Panc1 (cell line): Measurements from ENCODE around the gene MMGT1.

Experiments used
- POLR2AphosphoS5 ChIP-seq: IDR thresholded peaks from 2 replicates; pipeline ENCODE4 v1.6.1; 2012; ENCODE audit warnings: mild to moderate bottlenecking, low read depth, low read length, moderate library complexity
- SIN3A ChIP-seq: IDR thresholded peaks from 2 replicates; pipeline ENCODE4 v1.6.1; 2012; ENCODE audit warnings: low read depth, mild to moderate bottlenecking, low read length, moderate library complexity, borderline replicate concordance; ENCODE audit not compliant: insufficient read depth
- TCF7L2 ChIP-seq: IDR thresholded peaks from 2 replicates; pipeline ENCODE4 v1.6.1; 2011; ENCODE audit warnings: mild to moderate bottlenecking, low read depth, low read length, inconsistent platforms
- TF ChIP-seq, protein P1 (sequence below): fragments of 450-650 bp; IDR thresholded peaks from 2 replicates; pipeline ENCODE4 v1.5.1; 2017; ENCODE audit warnings: mild to moderate bottlenecking
- TF ChIP-seq, protein P2 (sequence below), 2 experiments: IDR thresholded peaks; 2 replicates each; pipeline ENCODE4 v1.6.1; 2011 to 2012; ENCODE audit warnings: low read depth in 2 of 2, control low read depth in 1 of 2, low read length in 1 of 2, mild to moderate bottlenecking in 1 of 2, moderate library complexity in 1 of 2; ENCODE audit not compliant: insufficient read depth in 1 of 2

DNA sequence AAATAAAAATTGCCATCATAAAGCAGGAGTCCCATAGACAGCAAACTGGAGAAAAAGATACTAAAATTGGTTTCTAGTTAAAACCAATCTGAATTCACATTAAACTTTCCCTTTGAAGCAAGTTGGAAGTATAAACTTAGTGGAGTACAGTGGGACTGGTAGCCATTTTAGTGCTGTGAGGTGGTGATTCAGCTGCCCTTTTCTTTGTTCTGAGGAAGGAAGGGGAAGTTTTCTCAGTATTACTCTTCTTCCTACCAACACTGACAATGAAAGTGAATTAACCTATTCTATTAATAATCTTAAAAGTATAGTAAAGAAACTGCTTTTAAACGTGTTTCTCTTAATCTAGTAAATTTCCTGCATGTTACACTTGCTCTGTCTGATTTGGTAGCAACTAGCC lies 48.1 kb upstream of the MMGT1 start:
- TF ChIP-seq, protein P1, sequence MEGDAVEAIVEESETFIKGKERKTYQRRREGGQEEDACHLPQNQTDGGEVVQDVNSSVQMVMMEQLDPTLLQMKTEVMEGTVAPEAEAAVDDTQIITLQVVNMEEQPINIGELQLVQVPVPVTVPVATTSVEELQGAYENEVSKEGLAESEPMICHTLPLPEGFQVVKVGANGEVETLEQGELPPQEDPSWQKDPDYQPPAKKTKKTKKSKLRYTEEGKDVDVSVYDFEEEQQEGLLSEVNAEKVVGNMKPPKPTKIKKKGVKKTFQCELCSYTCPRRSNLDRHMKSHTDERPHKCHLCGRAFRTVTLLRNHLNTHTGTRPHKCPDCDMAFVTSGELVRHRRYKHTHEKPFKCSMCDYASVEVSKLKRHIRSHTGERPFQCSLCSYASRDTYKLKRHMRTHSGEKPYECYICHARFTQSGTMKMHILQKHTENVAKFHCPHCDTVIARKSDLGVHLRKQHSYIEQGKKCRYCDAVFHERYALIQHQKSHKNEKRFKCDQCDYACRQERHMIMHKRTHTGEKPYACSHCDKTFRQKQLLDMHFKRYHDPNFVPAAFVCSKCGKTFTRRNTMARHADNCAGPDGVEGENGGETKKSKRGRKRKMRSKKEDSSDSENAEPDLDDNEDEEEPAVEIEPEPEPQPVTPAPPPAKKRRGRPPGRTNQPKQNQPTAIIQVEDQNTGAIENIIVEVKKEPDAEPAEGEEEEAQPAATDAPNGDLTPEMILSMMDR, result no peak
- TF ChIP-seq, protein P2, sequence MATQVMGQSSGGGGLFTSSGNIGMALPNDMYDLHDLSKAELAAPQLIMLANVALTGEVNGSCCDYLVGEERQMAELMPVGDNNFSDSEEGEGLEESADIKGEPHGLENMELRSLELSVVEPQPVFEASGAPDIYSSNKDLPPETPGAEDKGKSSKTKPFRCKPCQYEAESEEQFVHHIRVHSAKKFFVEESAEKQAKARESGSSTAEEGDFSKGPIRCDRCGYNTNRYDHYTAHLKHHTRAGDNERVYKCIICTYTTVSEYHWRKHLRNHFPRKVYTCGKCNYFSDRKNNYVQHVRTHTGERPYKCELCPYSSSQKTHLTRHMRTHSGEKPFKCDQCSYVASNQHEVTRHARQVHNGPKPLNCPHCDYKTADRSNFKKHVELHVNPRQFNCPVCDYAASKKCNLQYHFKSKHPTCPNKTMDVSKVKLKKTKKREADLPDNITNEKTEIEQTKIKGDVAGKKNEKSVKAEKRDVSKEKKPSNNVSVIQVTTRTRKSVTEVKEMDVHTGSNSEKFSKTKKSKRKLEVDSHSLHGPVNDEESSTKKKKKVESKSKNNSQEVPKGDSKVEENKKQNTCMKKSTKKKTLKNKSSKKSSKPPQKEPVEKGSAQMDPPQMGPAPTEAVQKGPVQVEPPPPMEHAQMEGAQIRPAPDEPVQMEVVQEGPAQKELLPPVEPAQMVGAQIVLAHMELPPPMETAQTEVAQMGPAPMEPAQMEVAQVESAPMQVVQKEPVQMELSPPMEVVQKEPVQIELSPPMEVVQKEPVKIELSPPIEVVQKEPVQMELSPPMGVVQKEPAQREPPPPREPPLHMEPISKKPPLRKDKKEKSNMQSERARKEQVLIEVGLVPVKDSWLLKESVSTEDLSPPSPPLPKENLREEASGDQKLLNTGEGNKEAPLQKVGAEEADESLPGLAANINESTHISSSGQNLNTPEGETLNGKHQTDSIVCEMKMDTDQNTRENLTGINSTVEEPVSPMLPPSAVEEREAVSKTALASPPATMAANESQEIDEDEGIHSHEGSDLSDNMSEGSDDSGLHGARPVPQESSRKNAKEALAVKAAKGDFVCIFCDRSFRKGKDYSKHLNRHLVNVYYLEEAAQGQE (IDR thresholded peaks at IDR 0.05; ENCODE audit: insufficient read depth in 1 of 2, low read depth in 2 of 2, low read length in 1 of 2), result no peak
- TF ChIP-seq POLR2AphosphoS5, result no peak
- no peak for TF ChIP-seq SIN3A
- TF ChIP-seq TCF7L2, result no peak
